GM19238 (cell line): Measurements from ENCODE around the gene ZDHHC14.

ENCODE experiments used
- DNase-seq: peaks from one replicate; pipeline ENCODE4 v3.0.0; 2011; ENCODE audit warnings: low spot score; ENCODE audit not compliant: insufficient read length

Gene ZDHHC14

GRCh38 chr6:157663261-157663660 lies 282.3 kb downstream of the ZDHHC14 start:
- DNase-seq = no peak

- no peak for DNase-seq
These were observed 284.2 kb downstream of the ZDHHC14 start for GRCh38 chr6:157665180-157665579.

DNA sequence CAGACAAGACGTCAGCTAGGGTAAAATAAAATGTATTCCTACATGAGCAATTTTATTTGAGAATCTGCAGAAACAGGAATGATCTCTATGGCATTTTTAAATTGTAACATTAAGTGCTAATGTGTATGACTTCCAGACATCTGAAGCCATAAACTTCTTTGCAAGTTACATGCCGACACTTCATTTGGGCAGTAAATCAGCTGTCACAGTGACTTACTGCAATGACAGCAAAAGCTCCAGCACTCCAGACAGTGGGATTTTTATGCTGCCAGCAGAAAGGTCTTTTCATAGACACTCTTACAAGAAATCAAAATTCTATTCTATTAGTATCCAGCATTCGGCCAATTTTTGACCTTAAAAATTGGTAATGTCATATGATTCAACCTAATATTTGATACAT lies 285.7 kb downstream of the ZDHHC14 start:
- DNase-seq = no peak

- peak; percentile 72 for DNase-seq
These were observed 286.4 kb downstream of the ZDHHC14 start for GRCh38 chr6:157667211-157668008.

GRCh38 chr6:157668009-157668401 lies 287.0 kb downstream of the ZDHHC14 start:
- DNase-seq = no peak

DNA sequence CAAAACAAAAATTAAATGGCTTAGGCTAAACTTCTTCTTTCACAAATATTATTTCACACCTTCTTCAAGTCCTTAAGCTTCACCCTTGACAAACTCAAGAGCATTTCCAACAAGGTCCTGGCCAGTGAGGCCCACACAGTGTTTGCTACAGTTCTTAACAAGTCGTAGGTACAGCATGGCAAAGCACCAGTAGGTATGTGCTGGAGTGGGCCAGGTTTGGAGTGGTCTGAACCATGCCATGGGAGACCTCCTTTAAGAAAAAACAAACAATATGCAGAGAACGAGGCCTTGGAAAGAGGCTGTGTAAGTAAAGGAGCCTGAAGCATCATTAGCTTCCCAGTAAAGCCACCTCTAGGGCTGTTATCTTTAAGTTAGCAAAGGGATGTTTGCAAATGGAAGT lies 287.7 kb downstream of the ZDHHC14 start:
- DNase-seq = no peak

DNA sequence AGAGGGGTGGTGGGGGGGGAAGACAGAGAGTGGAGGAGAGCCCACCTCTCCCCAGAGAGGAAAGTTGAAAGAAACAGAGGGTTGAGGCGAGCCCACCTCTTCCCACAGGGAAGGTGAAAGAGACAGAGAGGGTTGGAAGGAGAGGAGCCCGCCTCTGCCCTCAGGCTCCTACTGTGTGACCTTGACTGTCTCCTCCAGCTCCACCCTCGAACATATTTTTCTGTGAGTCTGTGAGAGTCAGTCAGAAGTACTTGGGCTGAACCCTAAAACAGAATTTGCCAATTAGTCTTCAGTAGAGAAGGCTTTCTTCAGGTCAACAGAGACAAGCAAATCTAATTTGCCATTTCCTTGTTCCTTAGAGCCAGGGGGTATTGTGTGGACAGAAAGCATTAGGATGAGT lies 288.3 kb downstream of the ZDHHC14 start:
- no peak for DNase-seq

GRCh38 chr6:157669747-157670216 lies 288.8 kb downstream of the ZDHHC14 start:
- no peak for DNase-seq

- DNase-seq = no peak
These were observed 289.6 kb downstream of the ZDHHC14 start for GRCh38 chr6:157670466-157671186.

DNA sequence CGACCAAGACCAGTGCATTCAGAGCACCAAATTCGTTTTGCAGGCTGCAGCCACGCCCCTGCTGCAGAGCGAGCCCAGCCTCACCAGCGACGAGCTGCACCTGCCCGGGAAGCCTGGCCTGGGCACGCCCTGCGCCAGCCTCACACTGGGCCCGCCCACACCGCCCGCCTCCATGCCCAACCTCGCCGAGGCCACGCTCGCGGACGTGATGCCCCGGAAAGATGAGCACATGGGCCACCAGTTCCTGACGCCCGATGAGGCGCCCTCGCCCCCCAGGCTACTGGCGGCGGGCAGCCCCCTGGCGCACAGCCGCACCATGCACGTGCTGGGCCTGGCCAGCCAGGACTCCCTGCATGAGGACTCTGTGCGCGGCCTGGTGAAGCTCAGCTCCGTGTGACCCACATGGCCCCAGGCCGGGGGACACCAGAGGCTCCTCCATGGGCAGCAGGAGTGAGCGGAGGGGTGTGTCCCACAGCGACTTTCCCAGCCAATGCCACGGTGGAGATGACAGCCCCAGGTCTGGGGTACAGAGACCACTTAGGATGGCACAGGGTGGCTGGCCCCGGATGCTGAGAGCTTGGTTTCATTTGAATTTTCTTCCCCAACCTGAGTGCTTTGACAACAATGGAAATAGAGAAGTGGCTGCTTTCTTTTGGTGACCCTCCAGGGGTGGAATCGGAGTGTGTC lies 291.9 kb downstream of the ZDHHC14 start:
- no peak for DNase-seq

DNA sequence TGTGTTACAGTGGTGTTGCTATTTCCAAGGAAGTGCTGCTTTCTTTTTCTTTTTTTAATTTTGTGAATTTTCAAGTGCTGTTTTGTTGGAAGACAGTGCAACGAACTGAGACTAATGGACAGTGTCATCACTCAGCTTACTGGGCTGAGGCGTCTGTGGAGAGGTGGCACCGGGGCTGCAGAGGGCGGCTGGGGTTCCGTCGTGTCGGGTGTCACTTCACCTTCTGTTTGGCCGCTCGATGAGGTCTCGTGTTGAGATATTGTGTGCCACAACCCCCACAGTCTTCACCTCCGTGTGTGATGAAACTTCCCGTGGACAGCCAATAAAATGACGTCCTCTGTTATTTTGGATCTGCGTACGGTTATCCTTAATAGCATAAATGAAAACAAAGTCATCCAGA lies 292.6 kb downstream of the ZDHHC14 start:
- no peak for DNase-seq

DNA sequence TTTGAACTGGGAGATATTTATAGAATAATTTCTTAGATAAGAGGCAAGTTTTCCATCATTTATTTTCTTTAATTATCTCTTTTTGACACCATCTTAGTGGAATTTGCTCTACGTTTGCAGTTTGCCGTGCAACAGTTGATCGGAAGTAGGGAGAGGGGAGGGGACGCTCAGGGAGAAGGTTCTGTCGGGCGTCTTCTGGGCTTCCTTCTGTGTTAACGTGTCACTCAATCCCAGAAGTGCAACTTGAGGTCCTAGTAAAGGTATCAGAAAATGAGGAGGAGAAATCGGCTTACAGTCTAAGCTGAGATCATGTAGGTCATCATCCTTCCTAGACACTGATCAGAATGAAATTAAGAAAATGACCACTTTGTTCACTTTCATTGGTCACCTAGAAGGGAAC lies 293.1 kb downstream of the ZDHHC14 start:
- DNase-seq = no peak

GRCh38 chr6:157675831-157676230 lies 294.8 kb downstream of the ZDHHC14 start:
- no peak for DNase-seq

- DNase-seq = no peak
These were observed 295.3 kb downstream of the ZDHHC14 start for GRCh38 chr6:157676241-157676640.

DNA sequence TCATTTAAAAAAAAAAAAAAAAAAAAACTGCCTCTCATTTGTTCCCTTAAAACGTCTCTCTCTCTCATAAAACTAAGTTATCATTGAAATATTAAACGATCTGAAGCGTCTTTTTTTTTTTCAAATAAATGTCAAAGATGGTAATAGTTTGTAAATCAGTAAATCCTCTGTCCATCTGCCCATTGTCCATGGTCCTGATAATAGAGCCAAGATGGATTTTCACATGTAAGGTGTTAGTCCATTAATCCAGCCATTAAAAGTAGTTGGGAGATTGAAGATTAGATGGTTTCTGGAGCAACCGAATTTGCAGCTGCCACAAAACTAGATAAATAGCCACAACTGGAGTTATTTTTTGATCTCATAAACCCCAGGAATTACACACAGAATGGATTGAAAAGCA lies 296.2 kb downstream of the ZDHHC14 start:
- no peak for DNase-seq

DNA sequence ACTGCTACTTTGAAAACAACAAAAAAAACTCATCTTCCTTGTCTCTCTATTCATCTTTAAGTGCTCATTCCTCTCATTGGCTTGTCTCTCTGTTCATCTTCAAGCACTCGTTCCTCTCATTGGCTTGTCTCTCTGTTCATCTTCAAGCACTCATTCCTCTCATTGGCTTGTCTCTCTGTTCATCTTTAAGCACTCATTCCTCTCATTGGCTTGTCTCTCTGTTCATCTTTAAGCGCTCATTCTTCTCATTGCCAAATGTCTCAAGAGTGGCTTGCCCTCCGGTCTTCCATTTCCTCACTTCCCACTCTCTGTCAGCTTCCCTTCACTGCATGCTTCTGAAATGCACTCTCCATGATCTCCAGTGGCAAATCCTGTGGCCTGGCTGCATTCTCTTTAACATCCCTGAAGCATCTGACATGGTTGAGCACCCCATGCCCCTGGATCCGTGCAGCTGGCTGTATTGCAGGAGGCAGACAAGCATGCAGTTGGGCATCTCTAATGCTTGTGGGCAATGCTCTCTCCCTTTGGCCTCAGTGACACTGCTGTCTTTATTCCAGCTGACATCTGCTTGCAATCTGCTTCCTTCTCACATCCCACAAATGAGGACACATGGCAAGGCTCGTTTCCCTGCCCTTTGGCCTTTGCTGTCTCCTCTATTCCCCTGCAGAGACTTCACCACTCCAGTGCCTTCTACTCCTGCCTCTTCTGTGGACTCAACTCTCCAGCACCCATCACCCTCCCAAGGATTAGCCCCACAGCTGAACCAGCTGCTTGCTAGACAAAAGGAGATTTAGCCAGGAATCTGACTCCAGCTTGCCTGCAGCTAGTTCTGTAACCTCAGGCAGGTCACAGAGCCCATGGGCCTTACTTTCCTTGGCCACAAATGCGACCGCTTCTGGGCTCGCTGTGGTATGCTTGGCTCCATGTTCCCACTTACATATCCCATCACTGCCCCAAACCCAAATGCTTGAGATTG lies 298.9 kb downstream of the ZDHHC14 start:
- no peak for DNase-seq

DNA sequence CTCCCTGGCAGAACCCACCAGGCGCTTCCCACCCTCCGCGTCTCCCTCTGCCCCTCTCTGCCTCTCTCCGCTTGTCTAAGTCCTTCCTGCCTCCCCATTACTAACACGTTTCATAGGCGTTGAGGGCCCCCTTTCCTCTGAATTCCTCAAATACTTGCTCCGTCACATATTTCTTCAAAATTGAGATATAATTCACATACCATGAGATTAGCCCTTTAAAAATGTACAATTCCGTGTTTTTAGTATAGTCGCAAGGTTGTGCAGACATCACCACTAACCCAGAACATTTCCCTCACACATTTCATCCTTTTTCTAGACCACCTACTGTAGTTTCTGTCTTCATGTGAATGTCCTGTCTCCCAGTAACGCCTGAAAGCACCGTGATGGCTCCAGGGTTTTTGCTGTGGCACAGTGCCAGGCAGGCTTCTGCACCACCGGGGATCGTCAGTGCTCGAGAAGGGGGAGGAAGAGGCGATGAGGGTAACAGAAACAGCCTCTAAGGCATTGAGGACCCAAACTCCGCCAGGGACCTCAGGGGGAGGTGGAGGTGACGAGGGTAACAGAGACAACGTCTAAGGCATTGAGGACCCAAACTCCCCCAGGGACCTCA lies 300.2 kb downstream of the ZDHHC14 start:
- DNase-seq = no peak

DNA sequence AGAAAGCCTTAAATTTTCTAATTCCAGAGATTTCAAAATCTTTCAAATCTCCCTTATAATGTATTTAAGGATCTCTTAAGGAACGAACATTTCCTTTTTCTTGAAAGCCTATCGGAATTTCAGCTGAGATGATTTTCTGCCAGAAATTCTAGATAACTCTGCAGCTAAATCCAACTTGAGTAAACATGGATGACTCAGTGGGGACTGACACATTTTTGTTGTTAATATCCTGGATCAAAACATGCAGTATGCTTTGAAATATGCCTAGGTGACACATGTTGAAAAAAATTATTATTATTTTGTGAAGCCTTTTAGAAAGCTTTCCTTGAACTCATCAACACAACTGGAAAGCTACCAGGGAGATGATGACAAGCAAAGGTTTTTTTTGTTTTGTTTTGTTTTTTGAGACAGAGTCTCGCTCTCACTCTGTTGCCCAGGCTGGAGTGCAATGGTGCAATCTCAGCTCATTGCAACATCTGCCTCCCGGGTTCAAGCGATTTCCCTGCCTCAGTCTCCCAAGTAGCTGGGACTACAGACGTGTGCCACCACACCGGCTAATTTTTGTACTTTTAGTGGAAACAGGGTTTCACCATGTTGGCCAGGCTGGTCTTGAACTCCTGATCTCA lies 302.0 kb downstream of the ZDHHC14 start:
- no peak for DNase-seq

DNA sequence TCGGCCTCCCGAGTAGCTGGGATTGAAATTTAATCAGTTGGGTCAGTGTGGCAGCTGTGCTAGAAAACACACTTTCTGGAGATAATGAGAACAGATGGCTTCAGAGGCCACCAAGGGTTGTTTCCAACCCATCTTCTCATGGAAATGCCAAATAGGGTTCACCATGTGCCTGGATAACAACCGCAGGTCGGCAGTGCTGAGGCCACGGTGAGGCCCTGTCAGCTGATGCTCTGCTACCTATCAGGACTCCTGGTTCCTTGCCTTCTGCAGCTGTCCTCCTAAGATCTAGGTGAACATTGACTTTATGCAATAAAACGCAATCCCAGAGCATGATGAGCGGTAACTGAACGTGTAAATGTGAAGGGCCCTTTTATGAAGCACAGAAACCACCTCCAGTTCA lies 302.7 kb downstream of the ZDHHC14 start:
- DNase-seq = no peak

- DNase-seq = no peak
These were observed 303.8 kb downstream of the ZDHHC14 start for GRCh38 chr6:157684620-157685299.
